Karpas-422 (cell line): Measurements from ENCODE around the gene LUC7L3. TPM values are rescaled to one million over a fixed set of nuclear protein-coding genes. Genes with fewer than 3 reads are reported as not detected.
"Not testable (repeated sequence)": the region's sequence is repeated elsewhere in the genome, so short reads cannot be mapped to it uniquely, and the experiment has no call there.

Source experiments
- DNase-seq: peaks from one replicate; pipeline ENCODE4 v3.0.0-alpha.2; 2015
- H2AFZ ChIP-seq: fragments of 200-600 bp; sonication (generic); 2 replicates; pipeline ENCODE4 v1.6.1; 2014; ENCODE audit warnings: antibody characterized with exemption, low read length, mixed read lengths
- H3K27ac ChIP-seq: fragments of 200-600 bp; sonication (generic); 2 replicates; pipeline ENCODE4 v1.5.1; 2014; ENCODE audit warnings: mild to moderate bottlenecking, low read length, moderate library complexity
- H3K27me3 ChIP-seq: fragments of 200-600 bp; sonication (generic); 2 replicates; pipeline ENCODE4 v1.6.1; 2014; ENCODE audit warnings: low read length, mixed read lengths
- H3K36me3 ChIP-seq: fragments of 200-600 bp; sonication (generic); 2 replicates; pipeline ENCODE4 v1.6.1; 2014; ENCODE audit warnings: low read length, mixed read lengths; ENCODE audit not compliant: insufficient read depth
- H3K4me1 ChIP-seq: fragments of 200-600 bp; sonication (generic); 2 replicates; pipeline ENCODE4 v1.6.1; 2014; ENCODE audit warnings: mild to moderate bottlenecking, low read length, mixed read lengths
- H3K4me2 ChIP-seq: fragments of 200-600 bp; sonication (generic); 2 replicates; pipeline ENCODE4 v1.6.1; 2014; ENCODE audit warnings: low read length, low read depth, mild to moderate bottlenecking; ENCODE audit not compliant: poor library complexity, severe bottlenecking
- H3K4me3 ChIP-seq: fragments of 200-600 bp; sonication (generic); 2 replicates; pipeline ENCODE4 v1.5.1; 2014; ENCODE audit warnings: mild to moderate bottlenecking, antibody characterized with exemption, low read length, mixed read lengths
- H3K79me2 ChIP-seq: fragments of 200-600 bp; sonication (generic); 2 replicates; pipeline ENCODE4 v1.6.1; 2014; ENCODE audit warnings: mild to moderate bottlenecking, low read length, mixed read lengths
- H3K9ac ChIP-seq: fragments of 200-600 bp; sonication (generic); 2 replicates; pipeline ENCODE4 v1.6.0; 2014; ENCODE audit warnings: low read length
- H3K9me2 ChIP-seq: fragments of 200-600 bp; sonication (generic), shearing (Covaris generic); replicated peaks from 2 replicates; pipeline ENCODE4 v1.6.0; 2014; ENCODE audit warnings: mild to moderate bottlenecking, low read length, moderate library complexity; ENCODE audit not compliant: insufficient read depth
- H3K9me3 ChIP-seq: fragments of 300-700, 200-600 bp; sonication (generic); 2 replicates; pipeline ENCODE4 v1.6.1; 2014; ENCODE audit warnings: low read length, mixed read lengths
- H4K20me1 ChIP-seq: fragments of 200-600 bp; sonication (generic); 2 replicates; pipeline ENCODE4 v1.6.1; 2014; ENCODE audit warnings: mild to moderate bottlenecking, antibody characterized with exemption, low read length, low read depth; ENCODE audit not compliant: insufficient read depth
- total RNA-seq: library from RNA; depleted of rRNA; stranded (reverse); fragments of >200 nt; shearing (Covaris generic); gene quantifications from 2 replicates; pipeline ENCODE4 v1.2.3, GENCODE V29; 2014; ENCODE audit warnings: low replicate concordance

The LUC7L3 gene
- total RNA-seq, 1 experiment from 2014 or later, result 102 TPM

DNA sequence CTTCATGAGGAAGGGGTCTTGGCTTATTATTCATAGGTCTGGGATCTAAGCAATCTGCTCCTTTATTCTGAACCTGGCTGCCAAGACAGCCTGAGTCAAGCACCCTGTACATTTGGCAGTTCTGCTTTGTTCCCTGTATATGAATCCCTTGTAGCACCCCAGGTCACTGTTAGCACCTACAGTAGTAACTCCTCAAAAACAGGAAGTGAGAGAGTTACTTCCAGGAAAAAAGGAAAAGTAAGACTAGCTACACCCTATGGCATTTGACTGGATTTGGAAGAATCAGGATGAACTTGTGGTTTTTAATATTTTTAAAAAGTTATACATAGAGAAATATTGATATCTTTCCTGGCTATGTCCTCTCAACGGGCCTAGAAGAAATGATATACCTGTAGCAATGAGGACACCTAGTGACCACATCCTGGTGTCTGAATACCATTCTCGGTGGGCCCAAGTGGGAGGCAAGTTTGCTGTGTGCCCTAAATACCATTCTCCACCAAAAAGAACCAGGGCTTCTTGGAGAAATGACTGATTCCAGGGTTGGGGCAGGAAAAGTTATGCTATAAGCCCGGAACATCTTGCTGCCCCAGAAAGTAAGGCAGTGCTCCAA is 21.6 kb upstream of the LUC7L3 start:
- H3K4me2 ChIP-seq, result no peak overlapping the region
- H3K4me1 ChIP-seq, result no peaks in the 10 kb centered on the region
- no peak for DNase-seq
- H2AFZ ChIP-seq, result no peak overlapping the region
- H3K36me3 ChIP-seq, result peaks cover 65% of the 10 kb centered on the region
- H3K27me3 ChIP-seq, result no peaks in the 10 kb centered on the region
- H3K79me2 ChIP-seq, result peaks cover 18% of the 10 kb centered on the region
- no peaks in the 10 kb centered on the region for H3K9me3 ChIP-seq
- no peaks in the 10 kb centered on the region for H3K9me2 ChIP-seq
- H4K20me1 ChIP-seq, result peaks cover 8% of the 10 kb centered on the region; the same call in 1 of the 2 replicates
- no peak overlapping the region for H3K4me3 ChIP-seq
- no peak overlapping the region for H3K27ac ChIP-seq
- H3K9ac ChIP-seq, result no peak overlapping the region

DNA sequence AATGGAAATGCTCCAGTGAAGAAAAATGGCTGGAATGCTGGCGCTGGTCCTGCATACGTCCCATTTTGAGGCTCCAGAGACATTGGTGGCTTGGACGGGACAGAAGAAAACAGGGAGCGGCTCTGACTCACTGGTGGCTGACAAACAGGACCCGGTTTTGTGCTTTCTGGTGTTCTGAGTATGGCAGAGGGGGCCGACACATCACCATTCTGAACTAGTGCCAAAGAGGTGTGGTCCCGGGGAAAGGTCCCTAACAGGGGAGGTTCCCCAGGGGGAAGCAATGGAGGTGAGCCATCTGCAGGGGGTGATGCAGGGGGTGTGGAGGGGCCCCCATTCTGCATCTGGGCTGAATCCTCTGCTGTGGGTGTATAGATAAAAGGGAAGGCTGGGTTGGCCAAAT is 20.0 kb upstream of the LUC7L3 start:
- Histone ChIP-seq H3K9me3 (no peaks in the 10 kb centered on the region), H3K9me2 (no peaks in the 10 kb centered on the region), H3K4me3 (no peak overlapping the region), H3K9ac (no peak overlapping the region), H4K20me1 (peaks cover 14% of the 10 kb centered on the region; the same call in 1 of the 2 replicates), H3K4me1 (0 out of 2 replicates have a peak, but pooled peaks cover 2% of the 10 kb centered on the region), H3K79me2 (peaks cover 34% of the 10 kb centered on the region), H3K36me3 (peaks cover 59% of the 10 kb centered on the region), H3K27me3 (no peaks in the 10 kb centered on the region), H3K27ac (no peak overlapping the region), H3K4me2 (no peak overlapping the region), H2AFZ (no peak overlapping the region)
- DNase-seq, result no peak

DNA sequence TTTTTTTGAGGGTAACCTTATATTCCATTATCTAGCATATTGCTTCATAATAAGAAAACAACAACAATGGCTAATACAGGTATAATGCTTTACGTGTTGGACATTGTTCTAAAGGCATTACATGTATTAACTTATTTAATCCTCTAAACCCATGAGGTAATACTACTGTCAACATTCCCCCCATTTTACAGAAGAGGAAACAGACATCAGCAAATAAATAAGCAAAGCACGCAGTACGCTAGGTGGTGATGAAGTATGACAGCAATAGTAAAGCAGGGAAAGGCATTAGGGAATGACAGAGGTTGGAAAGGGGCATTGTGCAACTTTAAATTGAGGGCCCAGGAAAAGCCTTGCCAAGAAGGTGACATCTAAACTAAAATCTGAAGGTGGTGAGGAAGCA is 16.2 kb upstream of the LUC7L3 start:
- H3K4me2 ChIP-seq, result no peak overlapping the region
- no peak for DNase-seq
- H3K27me3 ChIP-seq, result no peaks in the 10 kb centered on the region
- H4K20me1 ChIP-seq, result 0 out of 2 replicates have a peak, but pooled peaks cover 7% of the 10 kb centered on the region
- H3K36me3 ChIP-seq, result peaks cover 29% of the 10 kb centered on the region; the same call in 1 of the 2 replicates
- H3K27ac ChIP-seq, result no peak overlapping the region
- H3K4me3 ChIP-seq, result no peak overlapping the region
- peaks cover 10% of the 10 kb centered on the region for H3K4me1 ChIP-seq
- peaks cover 68% of the 10 kb centered on the region for H3K79me2 ChIP-seq
- no peak overlapping the region for H2AFZ ChIP-seq
- H3K9ac ChIP-seq, result no peak overlapping the region
- no peaks in the 10 kb centered on the region for H3K9me2 ChIP-seq
- no peaks in the 10 kb centered on the region for H3K9me3 ChIP-seq

DNA sequence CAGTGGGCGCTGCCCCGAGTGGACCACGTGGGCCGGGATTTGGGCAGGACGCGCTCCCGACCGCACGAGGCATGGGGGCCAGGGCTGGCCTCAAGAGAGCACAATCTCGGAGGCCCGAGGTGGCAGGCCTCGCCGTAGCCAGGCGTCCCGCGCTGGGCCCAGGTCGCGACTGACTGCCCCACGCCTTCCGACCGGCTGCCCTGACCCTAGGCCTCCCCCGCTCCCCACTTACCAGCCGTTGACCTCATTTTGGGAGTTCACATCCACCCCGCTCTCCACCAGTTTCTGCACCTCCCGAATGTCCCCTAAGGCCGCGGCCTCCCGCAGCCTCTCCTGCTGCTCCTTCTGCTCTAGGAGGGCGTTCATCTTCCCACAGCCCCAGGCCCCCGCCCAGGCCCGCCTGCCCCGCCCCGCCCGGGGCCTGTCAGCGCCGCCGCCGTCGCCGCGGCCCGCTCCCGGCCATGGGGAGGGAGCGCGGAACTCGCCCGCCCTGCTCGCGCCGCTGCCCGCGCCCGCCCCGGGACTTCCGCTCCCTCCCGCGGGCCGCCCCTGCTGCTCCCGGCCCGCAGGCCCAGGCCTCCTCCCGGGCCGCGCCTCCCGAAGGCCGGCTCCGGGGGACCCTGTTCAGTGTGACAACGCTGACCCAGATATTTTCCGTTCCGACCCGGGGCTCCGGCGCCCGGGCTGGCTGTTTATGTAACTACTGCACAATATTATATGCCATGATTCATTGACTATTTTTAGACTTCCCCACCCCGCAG is 11.9 kb upstream of the LUC7L3 start, which contains the start of gene ANKRD40:
ANKRD40 (minus strand) TSS at position 626 of the 761 bp plus-strand sequence; CDS start at position 366, 260 bp downstream.
- peak within 1 kb of the TSS; percentile 91 for H3K4me3 ChIP-seq

DNA sequence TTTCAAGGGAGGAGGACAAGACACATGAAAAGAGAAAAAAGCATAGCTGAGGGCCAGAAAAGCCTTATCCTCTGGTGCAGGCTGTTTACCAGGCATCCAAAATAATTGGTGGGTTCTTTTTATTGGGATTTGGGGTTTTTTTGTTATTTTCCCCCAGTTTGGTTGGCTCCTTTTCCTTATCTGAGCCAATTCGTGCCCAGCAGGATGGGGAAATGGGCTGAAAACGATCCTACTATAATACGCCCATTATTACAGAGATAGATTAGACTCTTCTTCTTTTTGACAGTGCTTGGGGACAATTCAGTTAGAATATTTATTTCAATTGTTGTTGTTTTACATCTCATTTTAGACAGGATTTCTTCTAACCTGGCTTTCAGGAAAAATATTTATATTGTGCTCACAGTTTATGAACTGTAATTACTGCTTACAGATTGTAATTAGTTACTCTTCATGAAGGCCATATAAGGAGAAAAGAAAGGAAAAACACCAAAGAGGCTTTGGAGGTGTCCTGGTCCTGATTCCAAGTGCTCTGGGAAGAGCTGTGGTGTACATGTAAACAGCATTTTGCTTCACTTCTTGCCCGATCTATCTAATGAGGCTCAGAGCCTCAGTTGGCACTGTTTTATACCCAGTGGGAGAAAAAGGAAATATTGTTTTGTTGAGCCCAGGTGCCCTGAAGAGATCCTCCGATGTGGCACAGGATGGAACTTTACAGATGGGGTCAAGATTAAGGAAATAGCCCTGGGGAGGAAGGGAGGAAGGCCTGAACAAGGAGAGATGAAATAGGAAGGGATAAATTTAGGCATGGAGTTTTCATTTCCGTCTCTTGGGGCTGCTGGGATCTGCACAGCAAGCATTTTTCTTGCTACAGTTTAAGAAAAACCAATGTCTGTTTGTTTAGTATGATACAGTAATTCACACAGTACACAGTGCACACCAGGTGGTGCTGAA is 11.1 kb upstream of the LUC7L3 start:
- peak overlapping the region; percentile 91 for H3K4me3 ChIP-seq
- H3K79me2 ChIP-seq, result peaks cover 58% of the 10 kb centered on the region

More for the DNA sequence above, 11.9 kb upstream of the LUC7L3 start, which contains the start of gene ANKRD40:
- Histone ChIP-seq H2AFZ (peak within 1 kb of the TSS; percentile 68; the same call in 1 of the 2 replicates), H3K4me2 (peak within 1 kb of the TSS; percentile 90), H3K9me2 (no peaks in the 10 kb centered on the region), H3K79me2 (peaks cover 66% of the 10 kb centered on the region), H3K27ac (peak within 1 kb of the TSS; percentile 88), H3K36me3 (peaks cover 8% of the 10 kb centered on the region; the same call in 1 of the 2 replicates), H3K4me1 (peaks cover 31% of the 10 kb centered on the region), H4K20me1 (0 out of 2 replicates have a peak, but pooled peaks cover 7% of the 10 kb centered on the region), H3K27me3 (no peaks in the 10 kb centered on the region), H3K9ac (peak within 1 kb of the TSS; percentile 90), H3K9me3 (no peaks in the 10 kb centered on the region)
- peak; percentile 96 for DNase-seq

DNA sequence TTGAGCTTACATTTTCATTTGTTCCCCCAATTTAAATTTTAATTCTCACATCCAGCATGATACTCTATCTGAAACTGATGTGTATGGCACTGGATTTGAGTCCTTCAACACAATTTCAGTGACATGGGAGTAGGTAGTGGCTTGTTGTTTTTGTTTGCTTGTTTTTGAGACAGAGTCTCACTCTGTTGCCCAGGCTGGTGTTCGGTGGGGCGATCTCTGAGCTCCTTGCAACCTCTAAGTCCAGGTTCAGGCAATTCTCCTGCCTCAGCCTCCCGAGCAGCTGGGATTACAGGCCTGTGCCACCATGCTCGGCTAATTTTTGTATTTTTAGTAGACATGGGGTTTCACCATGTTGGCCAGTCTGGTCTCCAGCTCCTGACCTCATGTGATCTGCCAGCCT is 10.3 kb upstream of the LUC7L3 start:
- H3K4me3 ChIP-seq, result peak overlapping the region; percentile 91

More for the DNA sequence above, 11.1 kb upstream of the LUC7L3 start:
- peak overlapping the region; percentile 88 for H3K27ac ChIP-seq
- peak overlapping the region; percentile 90 for H3K4me2 ChIP-seq
- peaks cover 31% of the 10 kb centered on the region for H3K4me1 ChIP-seq
- H3K27me3 ChIP-seq, result no peaks in the 10 kb centered on the region
- no peaks in the 10 kb centered on the region for H4K20me1 ChIP-seq
- peak overlapping the region; percentile 68; the same call in 1 of the 2 replicates for H2AFZ ChIP-seq
- H3K9ac ChIP-seq, result peak overlapping the region; percentile 90
- peak; percentile 64 for DNase-seq
- H3K9me3 ChIP-seq, result no peaks in the 10 kb centered on the region
- H3K9me2 ChIP-seq, result no peaks in the 10 kb centered on the region
- 0 out of 2 replicates have a peak, but pooled peaks cover under 1% of the 10 kb centered on the region for H3K36me3 ChIP-seq

DNA sequence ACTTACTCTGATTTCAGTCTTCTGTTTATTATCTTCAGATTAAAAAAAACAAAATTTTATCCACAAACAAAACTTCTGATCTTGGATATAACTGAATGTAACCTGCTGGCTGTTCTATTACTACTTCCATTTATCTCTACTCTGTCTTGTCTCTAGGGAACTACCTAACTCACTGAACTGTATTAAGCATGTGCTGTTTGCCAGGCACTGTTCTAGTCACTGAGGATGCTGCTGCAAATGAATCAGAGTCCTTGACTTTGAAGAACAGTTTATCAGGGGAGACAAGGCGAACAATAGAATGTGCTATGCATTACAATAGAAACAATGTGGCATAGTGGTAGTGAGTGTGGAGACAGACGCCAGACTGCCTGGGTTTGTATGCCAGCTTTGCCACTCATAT is 9.4 kb upstream of the LUC7L3 start:
- H3K9me2 ChIP-seq, result no peaks in the 10 kb centered on the region
- H3K9me3 ChIP-seq, result no peaks in the 10 kb centered on the region
- no peaks in the 10 kb centered on the region for H3K27me3 ChIP-seq
- no peaks in the 10 kb centered on the region for H3K36me3 ChIP-seq
- H3K4me2 ChIP-seq, result no peak overlapping the region
- DNase-seq, result peak; percentile 51
- no peak overlapping the region for H3K27ac ChIP-seq
- no peak overlapping the region for H3K9ac ChIP-seq
- peaks cover 41% of the 10 kb centered on the region for H3K79me2 ChIP-seq
- H4K20me1 ChIP-seq, result no peaks in the 10 kb centered on the region
- H3K4me3 ChIP-seq, result no peak overlapping the region
- peaks cover 29% of the 10 kb centered on the region for H3K4me1 ChIP-seq
- H2AFZ ChIP-seq, result no peak overlapping the region

More for the DNA sequence above, 10.3 kb upstream of the LUC7L3 start:
- Histone ChIP-seq H3K4me2 (peak overlapping the region; percentile 90), H3K4me1 (peaks cover 29% of the 10 kb centered on the region), H2AFZ (peak overlapping the region; percentile 68; the same call in 1 of the 2 replicates), H3K79me2 (peaks cover 50% of the 10 kb centered on the region), H3K9ac (peak overlapping the region; percentile 90), H3K27ac (peak overlapping the region; percentile 88)
- not testable (repeated sequence) for H3K36me3 ChIP-seq, DNase-seq, H3K27me3 ChIP-seq, H3K9me3 ChIP-seq, H3K9me2 ChIP-seq, H4K20me1 ChIP-seq
